GM18868 (cell line): Measurements from ENCODE around the gene LAMC1.

Experiments
- ATAC-seq: cut with Tn5 transposase; IDR thresholded peaks from one replicate; pipeline ENCODE4 v1.9.1; 2021; ENCODE audit warnings: mild to moderate bottlenecking, moderate library complexity; ENCODE audit not compliant: unreplicated experiment

LAMC1 gene

DNA sequence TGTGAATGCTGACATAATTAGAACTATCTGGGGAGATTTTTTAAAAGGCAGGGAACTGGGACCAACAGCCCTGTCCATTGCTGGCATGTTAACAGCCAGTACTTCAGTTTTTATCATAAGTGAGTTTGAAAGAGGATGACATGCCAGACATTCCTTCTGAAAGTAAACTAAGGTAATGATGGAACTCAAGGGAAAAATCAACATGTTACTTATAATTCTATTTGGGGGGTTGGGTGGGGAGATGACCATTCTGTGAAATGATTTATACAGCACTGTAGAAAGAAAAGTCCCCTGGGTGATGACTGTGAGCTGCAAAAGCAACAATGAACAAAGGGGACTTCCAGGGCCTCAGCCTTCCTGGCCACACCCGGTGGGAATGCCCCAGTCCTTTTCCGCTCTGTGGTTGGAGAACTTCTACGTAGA, 157.4 kb downstream of the LAMC1 start:
- ATAC-seq = peak; percentile 90

DNA sequence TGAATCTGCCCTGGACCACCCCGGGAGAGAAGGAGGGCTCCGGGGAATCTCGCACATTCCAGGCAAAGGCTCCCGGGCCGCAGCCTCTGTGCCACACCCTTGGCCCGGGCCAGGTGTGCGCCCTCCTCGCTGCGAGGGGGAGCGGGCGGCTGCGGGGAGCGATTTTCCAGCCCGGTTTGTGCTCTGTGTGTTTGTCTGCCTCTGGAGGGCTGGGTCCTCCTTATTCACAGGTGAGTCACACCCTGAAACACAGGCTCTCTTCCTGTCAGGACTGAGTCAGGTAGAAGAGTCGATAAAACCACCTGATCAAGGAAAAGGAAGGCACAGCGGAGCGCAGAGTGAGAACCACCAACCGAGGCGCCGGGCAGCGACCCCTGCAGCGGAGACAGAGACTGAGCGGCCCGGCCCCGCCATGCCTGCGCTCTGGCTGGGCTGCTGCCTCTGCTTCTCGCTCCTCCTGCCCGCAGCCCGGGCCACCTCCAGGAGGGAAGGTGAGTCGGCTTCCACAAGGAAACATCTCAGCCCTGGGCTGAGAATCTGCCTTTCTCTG, 162.8 kb downstream of the LAMC1 start, which contains the start of gene LAMC2:
LAMC2 (plus strand) TSS at position 324 of the 550 bp plus-strand sequence; CDS start at position 413, 89 bp downstream.
- no peak for ATAC-seq

DNA sequence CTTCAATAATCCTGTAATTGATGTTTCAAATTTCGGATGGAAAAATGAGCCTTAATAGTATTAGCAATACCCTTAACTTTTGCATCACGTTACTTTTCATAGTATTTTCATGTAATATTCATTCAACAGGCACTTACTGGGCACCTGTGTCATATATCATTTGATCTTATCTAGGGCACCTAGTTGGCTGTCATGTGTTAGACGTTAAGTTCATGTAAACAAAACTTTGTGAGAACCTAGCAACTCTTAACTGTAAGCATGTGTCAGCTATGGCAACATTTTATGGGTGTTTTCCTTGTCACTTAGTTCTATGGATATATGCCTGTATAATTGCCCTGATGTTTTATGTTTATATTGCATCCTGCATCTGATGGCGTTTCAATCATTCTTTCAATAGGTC, 163.6 kb downstream of the LAMC1 start:
- no peak for ATAC-seq

DNA sequence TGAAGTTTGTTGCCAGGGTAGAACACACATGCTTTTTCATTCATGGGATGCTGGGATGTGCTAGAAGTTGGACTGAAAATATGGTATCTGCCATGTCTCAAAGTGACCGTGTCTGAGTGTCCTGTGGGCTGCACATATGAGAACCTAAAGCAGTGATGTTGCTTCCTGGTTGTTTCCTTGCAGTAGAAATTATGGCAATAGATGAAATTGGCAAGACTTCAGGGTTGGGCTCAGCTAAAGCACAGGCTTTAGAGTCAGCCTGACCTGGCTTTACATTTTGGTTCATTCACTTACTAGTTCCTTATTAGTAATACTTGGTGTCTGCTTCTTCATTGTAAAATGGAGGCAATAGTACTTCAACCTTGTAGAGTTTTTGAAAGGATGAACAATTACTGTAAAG, 165.0 kb downstream of the LAMC1 start:
- no peak for ATAC-seq

DNA sequence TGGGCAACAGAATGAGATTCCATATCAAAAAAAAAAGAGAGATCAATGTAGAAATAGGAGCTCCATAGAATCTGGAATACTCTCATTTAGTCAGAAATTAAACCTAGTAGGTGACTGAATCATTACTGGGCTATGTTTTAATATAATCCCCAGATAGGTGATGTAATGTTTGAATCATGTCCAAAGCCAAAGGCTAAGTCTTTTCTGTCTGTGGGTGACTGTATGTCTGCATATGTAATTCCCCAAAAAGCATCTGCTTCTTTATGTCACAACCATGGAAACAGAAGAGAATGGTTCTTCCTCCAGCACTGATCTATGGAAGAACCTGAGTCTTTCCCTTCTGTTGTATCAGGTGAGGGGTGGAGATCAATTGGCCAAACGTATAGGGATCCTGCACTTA, 168.6 kb downstream of the LAMC1 start:
- no peak for ATAC-seq

DNA sequence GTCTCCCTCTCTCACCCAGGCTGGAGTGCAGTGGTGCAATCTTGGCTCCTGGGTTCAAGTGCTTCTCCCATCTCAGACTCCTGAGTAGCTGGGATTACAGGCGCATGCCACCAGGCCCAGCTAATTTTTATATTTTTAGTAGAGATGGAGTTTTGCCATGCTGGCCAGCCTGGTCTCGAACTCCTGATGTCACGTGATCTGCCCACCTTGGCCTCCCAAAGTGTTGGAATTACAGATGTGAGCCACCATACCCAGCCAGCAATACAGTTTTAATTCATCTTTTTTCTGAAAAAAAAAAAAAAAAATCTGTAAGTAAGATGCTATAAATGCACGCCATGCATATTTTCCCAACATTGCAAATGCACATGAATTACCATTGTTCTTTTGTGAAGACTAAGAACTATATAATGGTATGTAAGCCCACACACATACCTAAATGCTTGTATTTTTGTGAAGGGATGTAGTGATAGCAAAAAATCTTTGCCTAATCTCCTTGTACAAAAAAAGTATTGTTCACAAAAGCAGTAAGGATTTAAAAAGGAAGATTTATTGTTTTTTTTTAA, 170.8 kb downstream of the LAMC1 start:
- no peak for ATAC-seq

DNA sequence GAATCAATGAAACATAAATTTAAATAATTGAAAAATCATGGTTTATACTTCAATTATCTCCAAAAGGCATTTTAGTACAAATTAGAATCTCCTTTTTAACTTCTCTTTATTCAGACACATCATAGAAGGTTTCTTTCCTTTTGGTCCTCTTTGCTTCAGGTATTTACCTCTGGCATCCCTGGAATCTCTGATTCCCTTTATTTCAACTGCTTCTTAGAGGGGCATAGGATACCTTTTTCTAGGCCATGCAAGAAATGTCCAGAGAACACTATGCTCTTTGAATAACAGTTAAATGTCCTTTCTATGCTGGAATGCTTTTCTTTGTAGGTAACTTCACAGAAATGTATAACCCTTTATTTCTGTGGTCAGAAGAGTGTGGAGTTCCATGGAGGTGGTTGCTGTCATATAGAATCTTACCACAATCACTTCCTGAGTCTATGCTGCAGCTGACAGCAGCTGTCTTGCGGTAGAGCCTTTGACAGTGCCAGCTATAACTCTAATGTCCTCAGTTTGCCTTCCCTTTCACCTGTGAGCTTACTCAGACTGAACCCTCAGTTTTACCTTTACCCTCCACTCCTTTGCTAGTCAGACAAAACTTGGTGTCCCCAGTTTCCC, 171.4 kb downstream of the LAMC1 start:
- peak; percentile 97 for ATAC-seq

DNA sequence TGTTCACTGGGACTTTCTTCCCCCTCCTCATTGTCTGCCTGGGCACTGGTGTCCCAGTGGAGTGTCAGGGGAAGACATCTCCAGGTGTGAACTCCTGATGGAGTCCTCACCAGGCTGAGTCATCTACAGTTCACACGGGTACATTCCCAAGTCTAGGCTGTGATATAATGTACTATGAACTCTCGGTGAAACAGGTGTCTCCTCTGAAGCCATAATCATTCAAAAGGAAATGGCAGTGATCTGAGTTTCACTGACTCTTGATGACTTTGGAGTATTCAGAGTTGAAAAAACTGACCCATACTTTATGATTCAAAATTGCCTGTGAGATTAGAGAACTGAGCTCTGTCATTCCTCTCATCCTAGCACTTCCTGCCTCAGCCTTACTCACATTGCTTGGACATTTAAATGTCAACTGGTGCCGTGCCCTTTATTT, 171.9 kb downstream of the LAMC1 start:
- peak; percentile 35 for ATAC-seq
